Mucosa of gallbladder (tissue), 1 donor: ENCODE results near the gene MYOZ1. TPM values are rescaled to one million over a fixed set of nuclear protein-coding genes. Genes with fewer than 3 reads are reported as not detected.
A peak's percentile ranks its signal among the peaks of the same experiment; 100 is the strongest.
"Not testable (repeated sequence)": the region's sequence is repeated elsewhere in the genome, so short reads cannot be mapped to it uniquely, and the experiment has no call there.

Source experiments
- DNase-seq: peaks from one replicate; pipeline ENCODE4 v3.0.0-alpha.2; 2020; ENCODE audit warnings: low spot score
- total RNA-seq: library from RNA; stranded (reverse); gene quantifications from one replicate; pipeline ENCODE4 v1.2.1, GENCODE V29; 2021
- donor health status: DM: no; HTN: no; CAD: no.

MYOZ1 gene
- total RNA-seq, 1 donor from 2014 or later: 0.52 TPM

DNA sequence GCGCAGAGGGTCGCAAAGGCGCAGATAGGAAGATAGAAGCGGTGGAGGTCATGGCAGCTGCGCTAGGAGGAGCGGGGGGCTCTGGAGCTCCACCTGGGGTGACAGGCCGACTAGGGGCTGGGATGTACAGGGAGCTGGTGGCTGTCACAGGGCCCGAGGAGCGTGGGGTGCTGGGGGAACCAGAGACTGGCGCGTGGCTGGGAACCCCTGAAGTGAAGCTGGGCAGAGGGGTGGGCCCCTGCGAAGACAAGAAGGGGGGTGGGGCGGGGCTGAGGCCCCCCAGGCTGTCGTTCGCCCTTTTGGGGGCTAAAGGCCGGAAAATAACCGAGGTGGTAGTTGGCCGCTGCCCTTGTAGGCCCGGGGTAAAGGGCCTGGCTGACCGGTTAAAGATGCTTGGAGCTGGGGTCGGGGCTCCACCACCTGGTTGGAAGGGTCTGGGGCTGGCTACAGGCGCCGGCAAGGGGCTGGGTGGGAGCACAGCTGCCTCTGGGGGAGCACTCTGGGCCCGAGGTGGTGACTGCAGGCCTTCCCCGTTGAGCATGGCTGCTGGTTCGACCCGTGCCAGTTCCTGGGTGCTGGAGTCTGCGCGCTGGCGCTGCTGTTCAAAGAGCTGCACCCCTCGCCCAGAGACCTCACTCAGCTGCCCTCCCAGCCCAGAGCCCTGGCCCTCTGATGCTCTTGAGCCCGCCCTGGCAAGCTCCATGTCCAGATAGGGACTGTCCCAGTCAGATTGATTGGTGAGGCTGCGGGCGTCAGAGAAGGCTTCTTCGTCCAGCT lies 6.8 kb upstream of the MYOZ1 start:
- DNase-seq: no peak

DNA sequence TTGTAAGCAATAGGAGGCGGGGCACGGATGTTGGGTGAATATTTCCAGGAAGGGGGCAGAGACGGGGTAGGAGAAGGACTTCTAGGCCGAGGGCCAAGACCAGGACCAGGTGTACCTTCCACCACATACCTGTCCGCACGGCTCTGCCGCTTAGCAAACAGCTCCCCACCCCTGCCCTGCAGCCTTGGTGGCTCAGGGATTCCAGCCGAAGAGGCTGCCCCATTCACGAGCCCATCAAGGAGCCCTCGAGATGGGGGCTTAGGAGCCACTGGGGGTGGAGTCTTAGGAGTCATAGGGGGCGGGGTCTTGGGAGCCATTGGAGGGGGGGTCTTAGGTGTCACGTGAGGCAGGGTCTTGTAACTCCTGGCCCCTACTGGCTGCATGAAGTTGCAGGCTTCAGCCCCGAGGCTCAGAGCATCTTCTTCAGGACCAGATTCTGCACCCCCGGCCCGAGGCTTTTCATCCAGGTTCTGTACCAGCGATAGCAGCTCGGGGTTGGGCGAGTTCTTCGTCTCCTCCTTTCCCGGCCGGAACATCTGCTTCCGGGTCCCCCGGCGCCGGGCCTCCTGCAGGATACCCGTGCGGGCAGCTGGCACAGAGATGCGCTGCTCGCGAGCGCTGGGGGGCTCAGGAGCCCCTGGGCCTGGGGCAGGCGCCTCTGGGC lies 6.1 kb upstream of the MYOZ1 start:
- DNase-seq: no peak

DNA sequence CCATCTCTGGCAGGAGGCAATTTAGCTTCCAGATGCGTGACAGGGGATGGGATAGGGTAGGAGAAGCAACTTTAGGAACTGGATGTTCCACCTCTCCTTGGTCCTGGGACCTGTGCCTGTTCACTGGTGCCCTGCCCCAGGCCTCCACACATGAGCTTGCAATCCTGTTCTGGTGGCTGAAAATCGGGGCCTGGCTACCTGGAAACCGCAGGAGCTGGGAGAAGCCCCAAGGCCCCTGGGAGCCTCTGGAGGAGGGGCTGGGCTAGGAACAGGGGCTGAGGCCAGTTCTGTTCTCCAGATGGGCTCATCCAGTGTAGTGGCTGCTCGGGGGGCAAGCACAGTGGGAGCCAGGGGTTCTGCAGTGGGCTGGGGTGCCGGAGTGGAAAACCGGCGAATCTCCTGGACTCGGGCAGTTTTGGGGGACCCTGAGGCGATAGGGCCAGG lies 5.3 kb upstream of the MYOZ1 start:
- no peak for DNase-seq

DNA sequence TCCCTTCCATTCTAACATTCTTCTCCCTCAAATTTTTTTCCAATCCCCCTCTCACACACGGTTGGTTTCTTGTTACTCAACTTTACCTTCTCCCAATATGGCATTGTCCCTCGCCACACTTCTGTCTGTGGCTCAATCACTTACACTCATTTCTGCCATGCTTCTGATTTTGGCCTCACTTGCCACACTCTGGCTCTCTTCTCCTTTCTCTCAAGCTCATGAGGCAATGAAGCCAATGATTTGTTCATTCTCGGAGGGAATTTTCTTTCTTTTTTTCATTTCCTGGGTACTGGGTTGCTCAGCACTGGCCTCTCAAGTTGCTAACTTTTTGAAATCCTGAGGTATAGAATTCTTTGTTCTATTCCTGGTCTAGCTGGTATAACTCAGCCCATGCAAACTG lies 4.0 kb upstream of the MYOZ1 start:
- no peak for DNase-seq

DNA sequence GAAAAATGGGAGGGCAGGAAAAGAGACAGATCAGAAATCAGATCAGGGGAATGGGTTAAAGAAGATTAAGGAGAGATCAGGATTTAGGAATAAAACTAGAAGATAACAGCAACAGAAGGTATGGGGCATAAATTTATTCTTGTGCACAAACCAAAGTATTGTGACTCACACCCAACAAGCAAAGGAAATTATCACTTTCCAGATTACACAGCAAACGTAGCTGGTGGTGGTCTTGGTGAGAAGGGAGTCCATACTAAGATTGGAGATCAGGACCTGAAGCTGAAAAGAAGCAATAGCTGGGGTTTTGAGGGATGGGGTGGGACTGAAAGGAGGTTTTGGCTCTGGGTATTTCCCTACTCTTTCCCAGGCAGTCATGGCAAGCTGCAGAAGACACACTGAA lies 3.5 kb upstream of the MYOZ1 start:
- DNase-seq: no peak

DNA sequence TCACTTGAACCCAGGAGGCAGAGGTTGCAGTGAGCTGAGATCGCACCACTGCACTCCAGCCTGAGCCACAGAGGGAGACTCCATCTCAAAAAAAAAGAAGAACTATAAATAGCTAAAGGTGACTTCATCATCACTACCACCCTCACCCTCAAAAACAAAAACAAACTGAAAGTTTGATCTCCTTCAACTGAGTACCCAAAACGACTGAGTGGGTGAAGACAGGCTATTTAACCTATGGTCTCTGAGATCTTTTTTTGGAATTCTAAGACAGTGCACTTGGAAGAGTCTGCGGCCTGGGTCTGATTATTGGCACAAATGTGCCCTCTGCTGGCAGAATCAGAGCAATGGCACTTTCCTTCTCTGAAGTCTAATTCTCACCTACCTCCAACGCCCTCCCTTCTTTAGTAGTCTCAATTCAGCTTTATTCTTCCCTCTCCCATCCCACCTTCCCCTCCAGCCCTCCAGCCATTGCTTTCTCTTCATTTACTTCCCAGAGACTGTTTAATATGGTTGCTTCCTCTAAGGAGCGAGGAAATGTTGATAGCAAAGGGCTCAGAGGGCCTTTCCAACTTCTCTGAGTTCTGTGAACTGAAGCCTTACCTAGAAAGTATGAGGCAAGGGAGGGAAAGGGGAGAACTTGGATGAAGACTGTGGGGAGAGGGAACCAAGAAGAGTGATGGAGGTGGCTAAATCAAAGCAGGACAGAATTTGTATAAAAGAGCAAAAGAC lies 2.9 kb upstream of the MYOZ1 start:
- DNase-seq: peak; percentile 56

DNA sequence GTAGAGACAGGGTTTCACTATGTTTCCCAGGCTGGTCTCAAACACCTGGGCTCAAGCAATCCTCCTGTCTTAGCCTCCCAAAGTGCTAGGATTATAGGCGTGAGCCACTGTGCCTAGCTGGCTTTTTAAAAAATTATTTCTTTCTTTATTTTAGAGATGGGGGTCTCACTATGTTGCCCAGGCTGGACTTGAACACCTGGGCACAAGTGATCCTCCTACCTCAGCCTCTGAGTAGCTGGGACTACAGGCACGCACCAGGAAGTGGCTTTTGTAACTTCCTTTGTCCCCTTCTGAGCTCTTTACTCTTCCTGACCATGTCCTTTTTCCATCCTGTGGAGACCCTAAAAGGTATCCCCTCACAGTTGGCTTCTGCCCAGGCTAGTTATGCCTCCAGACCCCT lies 2.1 kb upstream of the MYOZ1 start:
- DNase-seq: no peak

DNA sequence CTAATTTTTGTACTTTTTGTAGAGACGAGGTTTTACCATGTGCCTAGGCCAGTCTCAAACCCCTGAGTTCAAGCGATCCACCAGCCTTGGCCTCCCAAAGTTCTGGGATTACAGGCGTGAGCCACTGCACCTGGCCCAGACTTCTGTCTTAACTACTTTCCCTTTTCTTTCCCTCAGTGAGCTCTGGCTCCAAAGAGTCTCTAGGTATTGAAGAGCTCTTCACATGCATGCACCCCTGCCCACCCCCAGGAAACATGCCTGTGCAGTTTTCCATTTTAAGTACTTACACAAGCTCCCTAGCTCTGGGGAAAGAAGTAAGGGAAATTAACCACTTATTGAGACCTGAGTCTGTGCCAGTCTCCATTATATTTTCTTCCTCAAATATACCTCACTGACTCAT lies 2.0 kb downstream of the MYOZ1 start:
- no peak for DNase-seq

DNA sequence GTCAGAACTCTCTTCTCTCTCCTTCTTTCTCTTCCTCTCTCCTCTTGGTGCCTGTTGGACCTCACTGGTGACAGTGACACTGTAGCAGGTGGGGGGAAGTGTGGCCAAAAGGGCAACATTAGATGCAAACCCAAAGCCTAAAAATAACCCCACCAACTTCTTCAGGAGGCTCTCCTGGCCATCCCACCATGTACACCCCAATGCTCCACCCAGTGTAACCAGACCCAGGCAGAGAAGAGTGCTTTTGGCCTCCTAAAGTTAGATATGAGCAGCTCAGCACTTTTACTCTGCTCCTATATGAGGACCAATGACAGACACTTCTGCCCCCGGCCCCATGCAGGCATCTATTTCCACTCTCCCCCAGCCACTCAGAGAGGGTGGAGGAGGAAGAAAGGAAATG lies 5.5 kb downstream of the MYOZ1 start:
- DNase-seq: no peak

DNA sequence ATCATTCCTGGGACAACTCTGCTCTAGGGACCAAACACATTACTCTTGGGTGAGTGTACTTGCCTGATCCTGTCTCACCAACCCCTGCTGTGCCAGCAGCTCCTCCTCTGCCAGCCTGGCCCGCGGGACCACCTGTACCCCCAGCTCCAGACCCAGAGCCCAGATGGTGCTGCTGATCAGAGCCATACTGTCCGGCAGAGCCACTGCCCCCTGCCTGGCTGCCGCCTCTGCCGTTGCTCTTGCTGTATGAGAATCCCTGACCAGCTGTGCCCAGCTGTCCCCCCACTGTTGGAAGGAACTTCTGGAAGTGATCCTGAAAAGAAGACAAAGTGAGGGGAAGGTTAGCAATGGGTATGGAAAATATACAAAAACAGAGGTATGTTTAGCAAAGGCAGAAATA lies 6.9 kb downstream of the MYOZ1 start:
- DNase-seq: no peak

DNA sequence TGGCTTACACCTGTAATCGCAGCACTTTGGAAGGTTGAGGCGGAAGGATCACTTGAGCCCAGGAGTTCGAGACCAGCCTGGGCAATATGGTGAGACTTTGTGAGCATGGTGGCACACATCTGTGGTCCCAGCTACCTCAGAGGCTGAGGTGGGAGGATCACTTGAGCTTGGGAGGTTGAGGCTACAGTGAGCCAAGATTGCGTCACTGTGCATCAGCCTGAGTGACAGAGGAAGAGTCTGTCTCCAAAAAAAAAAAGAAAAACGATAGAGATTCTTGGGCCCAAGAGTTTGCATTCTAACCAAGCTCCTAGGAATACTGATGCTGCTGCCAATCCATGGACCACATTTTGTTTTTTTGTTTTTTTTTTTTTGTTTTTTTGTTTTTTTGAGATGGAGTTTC lies 12.1 kb downstream of the MYOZ1 start:
- DNase-seq: no peak

DNA sequence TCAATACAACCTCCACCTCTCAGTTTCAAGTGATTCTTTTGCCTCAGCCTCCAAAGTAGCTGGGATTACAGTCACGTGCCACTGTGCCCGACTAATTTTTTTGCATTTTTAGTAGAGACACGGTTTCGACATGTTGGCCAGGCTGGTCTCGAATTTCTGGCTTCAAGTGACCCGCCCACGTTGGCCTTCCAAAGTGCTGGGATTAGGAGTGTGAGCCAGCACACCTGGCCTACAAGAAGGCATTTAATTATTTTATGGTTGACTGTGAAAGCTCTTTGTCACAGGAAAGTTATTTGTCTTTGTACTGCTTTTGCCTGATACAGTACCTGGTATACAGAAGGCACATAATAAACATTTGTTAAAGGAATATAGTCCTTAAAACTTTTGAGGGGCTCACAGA lies 12.9 kb downstream of the MYOZ1 start:
- DNase-seq: no peak

DNA sequence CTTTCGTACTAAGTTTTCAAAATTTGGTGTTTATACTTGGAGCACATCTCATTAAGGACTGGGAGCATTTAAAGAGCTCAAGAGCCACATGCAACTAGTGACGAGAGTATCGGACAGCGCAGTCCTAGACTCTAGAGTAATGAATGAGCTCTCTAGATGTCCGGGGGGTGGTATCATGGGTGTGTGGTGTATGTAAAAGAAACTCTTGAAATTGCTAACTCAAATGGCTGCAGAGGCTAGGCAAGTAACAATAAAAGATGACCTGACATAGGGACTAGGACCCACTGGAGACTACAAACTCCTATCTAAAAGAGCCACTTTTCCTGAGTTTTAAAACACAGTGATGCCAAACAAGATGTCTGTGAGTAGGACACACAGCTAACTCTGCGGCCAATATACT lies 14.0 kb downstream of the MYOZ1 start:
- DNase-seq: no peak

DNA sequence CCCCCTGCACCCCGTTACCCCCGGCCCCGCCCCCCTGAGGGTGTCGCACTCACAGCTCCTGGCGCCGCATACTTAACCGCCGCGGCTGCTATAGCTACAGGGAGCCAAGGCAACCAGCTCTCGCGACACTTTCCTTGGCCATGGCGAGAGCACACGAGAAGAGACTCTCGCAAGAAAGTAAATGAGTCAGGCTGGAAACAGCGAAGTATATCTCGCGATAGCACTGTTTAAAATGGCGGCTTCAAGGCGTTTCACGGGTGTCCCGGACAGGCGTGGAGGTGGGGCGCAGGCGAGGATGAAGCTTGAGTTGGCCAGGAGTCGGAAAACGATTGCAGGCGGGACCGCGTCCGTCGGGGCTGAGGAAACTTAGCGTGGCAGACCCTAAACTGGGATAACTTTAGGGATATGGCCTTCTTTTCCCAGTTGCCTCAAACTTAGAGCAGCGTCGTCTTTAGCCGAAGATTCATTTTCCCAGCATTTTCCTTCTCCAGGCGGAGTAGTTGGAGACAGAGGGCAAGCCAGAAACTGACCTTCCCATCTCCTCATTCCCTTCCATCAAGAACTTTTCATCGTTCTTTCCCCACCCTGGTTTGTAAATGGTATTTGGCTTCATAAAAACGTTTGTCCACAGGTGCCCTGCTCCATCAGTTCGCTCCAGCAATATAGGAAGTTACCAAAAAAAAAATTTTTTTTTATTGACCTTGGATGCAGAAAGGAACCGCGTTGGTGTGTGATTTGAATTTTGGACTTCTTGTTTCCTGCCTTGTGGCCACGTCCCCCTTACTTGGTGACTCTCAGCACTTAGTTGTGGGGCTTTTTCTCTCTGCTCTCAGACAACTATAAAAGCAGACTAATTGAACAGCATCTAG lies 15.2 kb downstream of the MYOZ1 start:
- peak; percentile 97 for DNase-seq

DNA sequence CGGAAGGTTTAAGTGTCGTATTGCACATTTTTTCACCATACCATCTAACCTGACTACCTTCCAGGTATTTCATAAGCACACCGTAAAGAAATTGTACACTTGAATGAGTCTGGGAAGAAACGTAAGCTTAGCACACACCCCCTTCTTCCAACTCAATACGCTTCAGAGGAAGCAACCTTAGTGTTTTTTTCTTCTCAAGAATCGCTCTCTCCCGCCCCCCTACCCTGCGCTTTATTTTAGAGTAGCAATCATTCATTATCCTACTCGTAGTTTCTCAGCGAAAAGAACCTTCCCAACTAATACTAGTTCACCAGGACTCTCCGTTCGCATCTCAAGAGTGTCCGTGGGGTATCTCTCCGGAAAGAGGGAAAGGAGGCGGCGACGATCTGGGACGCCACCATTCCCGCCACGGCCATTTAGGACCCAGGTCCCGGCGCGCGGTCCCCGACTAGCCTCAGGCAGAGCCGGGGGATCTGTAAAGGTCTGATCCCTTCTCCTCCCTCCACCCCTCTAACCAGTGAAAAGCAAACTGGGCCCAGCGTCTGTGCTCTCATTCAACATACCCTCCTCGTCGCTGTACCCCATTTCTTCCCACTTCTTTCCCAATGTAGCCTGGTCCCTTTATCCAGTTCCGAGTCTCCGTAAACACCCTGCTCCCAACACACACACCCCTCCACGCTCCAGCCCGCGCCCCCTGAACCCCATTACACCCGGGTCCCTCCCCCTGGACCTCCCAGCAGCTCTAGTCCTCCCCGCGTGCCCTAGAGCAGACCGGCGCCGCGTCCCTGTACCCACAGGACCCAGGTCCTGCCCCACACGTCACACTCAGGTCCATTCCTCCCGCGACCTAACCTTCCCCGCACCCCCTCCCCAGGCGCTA lies 16.0 kb downstream of the MYOZ1 start:
- no peak for DNase-seq

DNA sequence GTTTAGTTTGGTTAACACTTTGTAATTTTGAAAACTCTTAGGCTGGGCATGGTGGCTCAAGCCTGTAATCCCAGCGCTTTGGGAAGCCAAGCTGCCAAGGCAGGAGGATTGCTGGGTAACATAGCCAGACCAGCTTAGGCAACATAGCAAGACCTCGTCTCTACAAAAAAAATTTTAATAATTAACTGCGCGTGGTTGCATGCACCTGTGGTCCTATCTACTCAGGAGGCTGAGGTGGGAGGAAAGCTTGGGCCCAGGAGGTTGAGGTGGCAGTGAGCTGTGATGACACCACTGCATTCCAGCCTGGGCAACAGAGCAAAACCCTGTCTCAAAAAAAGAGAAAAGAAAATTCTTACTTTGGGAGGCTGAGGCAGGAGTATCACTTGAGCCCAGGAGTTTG lies 18.2 kb downstream of the MYOZ1 start:
- DNase-seq: no peak

DNA sequence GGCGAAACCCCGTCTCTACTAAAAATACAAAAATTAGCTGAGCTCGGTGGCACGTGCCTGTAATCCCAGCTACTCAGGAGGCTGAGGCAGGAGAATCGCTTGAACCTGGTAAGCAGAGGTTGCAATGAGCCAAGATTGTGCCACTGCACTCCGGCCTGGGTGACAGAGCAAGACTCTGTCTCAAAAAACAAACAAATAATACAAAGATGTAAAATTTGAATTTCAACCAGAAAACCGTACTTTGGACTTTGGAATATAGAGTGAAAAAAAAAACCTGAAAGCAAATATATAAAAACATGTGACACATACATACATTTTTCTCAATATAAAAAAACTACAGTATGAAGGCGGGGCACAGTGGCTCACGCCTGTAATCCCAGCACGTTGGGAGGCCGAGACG lies 20.3 kb downstream of the MYOZ1 start:
- not testable (repeated sequence) for DNase-seq

DNA sequence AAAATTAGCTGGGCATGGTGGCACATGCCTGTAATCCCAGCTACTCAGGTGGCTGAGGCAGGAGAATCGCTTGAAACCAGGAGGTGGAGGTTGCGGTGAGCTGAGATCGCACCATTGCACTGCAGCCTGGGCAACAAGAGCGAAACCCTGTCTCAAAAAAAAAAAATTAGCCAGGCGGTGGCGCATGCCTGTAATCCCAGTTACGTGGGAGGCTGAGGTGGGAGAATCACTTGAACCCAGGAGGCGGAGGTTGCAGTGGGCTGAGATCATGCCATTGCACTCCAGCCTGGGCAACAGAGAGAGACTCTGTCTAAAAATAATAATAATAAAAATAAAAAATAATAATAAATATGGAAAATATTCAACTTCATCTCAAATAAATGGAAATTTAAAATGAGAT lies 24.1 kb downstream of the MYOZ1 start:
- DNase-seq: not testable (repeated sequence)

DNA sequence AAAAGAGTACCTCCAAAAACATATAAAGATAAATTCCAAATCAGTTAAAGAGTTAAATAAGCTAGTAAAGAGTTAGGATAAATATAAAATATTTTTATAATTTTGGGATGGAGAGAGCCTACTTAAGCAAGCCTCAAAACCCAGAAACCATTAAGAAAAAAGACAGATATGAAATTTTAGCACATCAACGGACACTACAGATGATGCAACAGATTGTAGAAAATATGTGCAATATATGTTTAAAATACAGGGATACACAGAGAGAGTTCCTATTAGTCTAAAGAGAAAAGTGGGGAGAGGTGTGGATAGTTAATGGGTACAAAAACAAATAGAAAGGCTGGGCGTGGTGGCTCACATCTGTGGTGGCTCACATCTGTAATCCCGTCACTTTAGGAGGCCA lies 26.6 kb downstream of the MYOZ1 start:
- no peak for DNase-seq

DNA sequence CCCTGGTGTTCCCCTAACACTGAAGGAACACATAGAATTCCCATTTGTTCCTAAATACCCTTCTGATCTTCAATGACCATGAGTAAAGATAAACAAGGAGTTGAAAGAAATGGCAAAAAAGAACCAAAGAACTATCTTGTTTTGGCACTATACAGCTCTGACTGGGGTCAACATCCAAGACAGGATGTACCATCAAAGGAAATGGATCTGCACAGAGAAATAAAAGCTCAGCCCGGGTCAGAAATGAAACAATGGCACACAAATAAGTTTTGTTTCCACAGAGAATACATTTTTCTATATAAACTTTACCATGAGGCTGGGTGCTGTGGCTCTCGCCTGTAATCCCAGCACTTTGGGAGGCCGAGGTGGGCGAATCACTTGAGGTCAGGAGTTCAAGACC lies 32.2 kb downstream of the MYOZ1 start:
- no peak for DNase-seq

DNA sequence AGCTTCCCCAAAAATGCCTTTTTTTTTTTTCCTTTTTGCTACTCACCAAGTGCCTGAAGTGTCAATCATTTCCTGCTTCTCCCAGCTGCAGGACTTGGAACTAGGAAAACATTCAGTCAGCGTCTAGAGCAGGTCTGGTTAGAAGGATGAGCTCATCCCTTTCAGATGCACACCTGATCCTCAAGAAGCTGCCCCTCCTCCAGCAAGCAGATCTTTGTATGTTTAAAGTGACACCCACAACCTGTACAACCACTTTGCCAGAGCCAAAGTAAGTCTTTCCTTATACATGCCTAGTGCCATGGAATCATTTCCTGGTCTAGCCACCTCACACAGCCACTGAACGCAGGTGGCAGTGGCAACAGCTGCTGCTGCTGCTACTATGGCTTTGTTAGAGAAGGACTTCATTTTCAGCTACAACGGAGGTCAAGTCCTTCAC lies 39.8 kb downstream of the MYOZ1 start:
- DNase-seq: peak; percentile 86
